Aorta (tissue), 5 donors: ENCODE data around the gene ARHGEF26. TPM values are rescaled to one million over a fixed set of nuclear protein-coding genes. Genes with fewer than 3 reads are reported as not detected.
A peak's percentile ranks its signal among the peaks of the same experiment; 100 is the strongest.

Experiments
- ATAC-seq: fragments of 200-7000 bp; cut with Tn5 transposase; one replicate; pipeline ENCODE4 v1.9.1; 2022; ENCODE audit warnings: moderate library complexity; ENCODE audit not compliant: low FRiP score
- DNase-seq, 2 donors: peaks; one replicate each; pipeline ENCODE4 v3.0.0-alpha.2; 2020
- H3K27ac ChIP-seq, 2 donors: one replicate each; pipeline ENCODE4 v1.5.1; 2013; ENCODE audit warnings: low read length in 2 of 2, mild to moderate bottlenecking in 2 of 2, moderate library complexity in 2 of 2, control low read depth in 1 of 2, inconsistent platforms in 1 of 2, low read depth in 1 of 2
- H3K27me3 ChIP-seq, 2 donors: one replicate each; pipeline ENCODE4 v1.6.1; 2013; ENCODE audit warnings: control low read depth in 1 of 2, low read length in 1 of 2, mild to moderate bottlenecking in 1 of 2, moderate library complexity in 1 of 2; ENCODE audit not compliant: insufficient read depth in 2 of 2, control insufficient read depth in 1 of 2
- H3K36me3 ChIP-seq, 2 donors: one replicate each; pipeline ENCODE4 v1.6.1; 2013; ENCODE audit warnings: control low read depth in 1 of 2, low read length in 1 of 2, mild to moderate bottlenecking in 1 of 2; ENCODE audit not compliant: insufficient read depth in 2 of 2, control insufficient read depth in 1 of 2
- H3K4me1 ChIP-seq, 2 donors: one replicate each; pipeline ENCODE4 v1.6.1; 2013; ENCODE audit warnings: low read length in 2 of 2, control low read depth in 1 of 2, mild to moderate bottlenecking in 1 of 2, moderate library complexity in 1 of 2; ENCODE audit not compliant: insufficient read depth in 2 of 2, control insufficient read depth in 1 of 2
- H3K4me3 ChIP-seq, 2 donors: one replicate each; pipeline ENCODE4 v1.5.1; 2013; ENCODE audit warnings: low read length in 2 of 2, control low read depth in 1 of 2, mild to moderate bottlenecking in 1 of 2
- H3K9me3 ChIP-seq: one replicate; pipeline ENCODE4 v1.6.1; 2013; ENCODE audit warnings: mild to moderate bottlenecking, low read length; ENCODE audit not compliant: control insufficient read depth
- WGBS, 2 donors: extraction: QIAGEN DNeasy Blood & Tissue Kit; methylation state at CpG; one replicate each; pipeline ENCODE4 v1.1.7; 2013; 5-methylcytosine and 5-hydroxymethylcytosine counted together
- intact Hi-C, 2 donors: fragments of 100-400 bp; cut with DNase I; formaldehyde crosslinking; loops; one replicate each; pipeline versions ENCODE4 v1.14.2 to v1.15.0; 2022
- polyA plus RNA-seq, 2 donors: library from polyadenylated mRNA; stranded (reverse); fragments of 200-250 nt; gene quantifications; one replicate each; pipeline ENCODE4 v1.2.3, GENCODE V29; 2013
- total RNA-seq, 2 donors: library from RNA; stranded (reverse); fragmentation: NEBNext Ultra II Directional; extraction: Animal tissue kit (Norgen Biotek cat#: 25700); gene quantifications; one replicate each; pipeline ENCODE4 v1.2.1, GENCODE V29; 2021
- donor health status: healthy with polysubstance abuse.
- donor health status: Bipolar disorder and iron deficiency.
- donor health status: DM: no; HTN: no; CAD: no.
- donor health status: DM: no; HTN: no; CAD: no.
- donor health status: DM: yes; HTN: yes; CAD: no.

ARHGEF26 gene
- total and polyA plus RNA-seq, 4 donors, result 16.4 to 31.5 (median 25.7) TPM

- peaks cover 0 to 2% of the 10 kb centered on the region in 2 donors for H3K36me3 ChIP-seq
- DNase-seq (no peak), ATAC-seq (no peak)
- intact Hi-C loops, result no loop called here
- WGBS, 2 donors, result 84 to 90% methylated on average over 1 of the region's 1 CpG
- no peak overlapping the region for H3K27ac ChIP-seq
- H3K4me1 ChIP-seq, result peaks cover 3 to 5% of the 10 kb centered on the region in 2 donors
- peaks cover 2% of the 10 kb centered on the region for H3K9me3 ChIP-seq
- no peak overlapping the region for H3K4me3 ChIP-seq
- H3K27me3 ChIP-seq, result no peaks in the 10 kb centered on the region
Observed at GRCh38 chr3:154177406-154177805, 56.2 kb downstream of the ARHGEF26 start.

GRCh38 chr3:154178172-154178571 lies 57.0 kb downstream of the ARHGEF26 start:
- DNase-seq, result no peak
- no peak for ATAC-seq
- Histone ChIP-seq H3K9me3 (peaks cover 2% of the 10 kb centered on the region), H3K36me3 (peaks cover 0 to 2% of the 10 kb centered on the region in 2 donors), H3K27ac (no peak overlapping the region), H3K4me1 (peaks cover 3 to 9% of the 10 kb centered on the region in 2 donors), H3K4me3 (no peak overlapping the region), H3K27me3 (no peaks in the 10 kb centered on the region)
- intact Hi-C loops, result no loop called here
- 79 to 87% methylated on average over 3 of the region's 3 CpGs for WGBS, 2 donors

GRCh38 chr3:154180836-154181691 lies 59.9 kb downstream of the ARHGEF26 start:
- no peak for DNase-seq
- H3K4me1 ChIP-seq, result peaks cover 3 to 9% of the 10 kb centered on the region in 2 donors
- no peak for ATAC-seq
- H3K4me3 ChIP-seq, result peak overlapping the region in 1 of 2 donors; percentile 26
- H3K9me3 ChIP-seq, result peaks cover 2% of the 10 kb centered on the region
- intact Hi-C loops, result loop anchor here in 1 of 2 donors (5.0 kb wide), 1 partner anchor 59 kb away; the partner anchor contains the start of gene ARHGEF26
- no peaks in the 10 kb centered on the region for H3K27me3 ChIP-seq
- peak overlapping the region; percentile 85 to 98 for H3K27ac ChIP-seq
- peaks cover 0 to 2% of the 10 kb centered on the region in 2 donors for H3K36me3 ChIP-seq
- WGBS, 2 donors, result 18 to 23% methylated on average over 10 of the region's 10 CpGs

- 93 to 94% methylated on average over 4 of the region's 4 CpGs for WGBS, 2 donors
- intact Hi-C loops, result loop anchor here in 1 of 2 donors (5.0 kb wide), 1 partner anchor 60 kb away; the partner anchor contains the start of gene ARHGEF26
Observed at GRCh38 chr3:154182322-154182922, 61.2 kb downstream of the ARHGEF26 start.

GRCh38 chr3:154182975-154183374 lies 61.8 kb downstream of the ARHGEF26 start:
- peaks cover 3 to 9% of the 10 kb centered on the region in 2 donors for H3K4me1 ChIP-seq
- peaks cover 0 to 2% of the 10 kb centered on the region in 2 donors for H3K36me3 ChIP-seq
- intact Hi-C loops, result loop anchor here in 1 of 2 donors (5.0 kb wide), 1 partner anchor 61 kb away; the partner anchor contains the start of gene ARHGEF26
- no peak overlapping the region for H3K4me3 ChIP-seq
- DNase-seq (no peak), ATAC-seq (no peak)
- H3K9me3 ChIP-seq, result peaks cover 2% of the 10 kb centered on the region
- H3K27me3 ChIP-seq, result no peaks in the 10 kb centered on the region
- H3K27ac ChIP-seq, result peak overlapping the region; percentile 80 to 95

More at GRCh38 chr3:154182322-154182922, 61.2 kb downstream of the ARHGEF26 start:
- ATAC-seq, result no peak
- Histone ChIP-seq H3K4me1 (peaks cover 3 to 9% of the 10 kb centered on the region in 2 donors), H3K4me3 (no peak overlapping the region), H3K36me3 (peaks cover 0 to 2% of the 10 kb centered on the region in 2 donors), H3K9me3 (peaks cover 2% of the 10 kb centered on the region), H3K27me3 (no peaks in the 10 kb centered on the region), H3K27ac (peak overlapping the region; percentile 80 to 93)
- no peak for DNase-seq

GRCh38 chr3:154184582-154184981 lies 63.4 kb downstream of the ARHGEF26 start:
- 92 to 94% methylated on average over 4 of the region's 4 CpGs for WGBS, 2 donors
- intact Hi-C loops, result loop anchor here in 1 of 2 donors (5.0 kb wide), 1 partner anchor 62 kb away; the partner anchor contains the start of gene ARHGEF26
- no peak overlapping the region for H3K4me3 ChIP-seq
- peaks cover 3 to 9% of the 10 kb centered on the region in 2 donors for H3K4me1 ChIP-seq
- ATAC-seq (no peak), DNase-seq (no peak)
- peak overlapping the region in 1 of 2 donors; percentile 50 for H3K27ac ChIP-seq
- H3K36me3 ChIP-seq, result peaks cover 0 to 2% of the 10 kb centered on the region in 2 donors
- H3K9me3 ChIP-seq, result no peaks in the 10 kb centered on the region
- H3K27me3 ChIP-seq, result no peaks in the 10 kb centered on the region

GRCh38 chr3:154188437-154188836 lies 67.2 kb downstream of the ARHGEF26 start:
- ATAC-seq (no peak), DNase-seq (no peak)
- H3K9me3 ChIP-seq, result peaks cover 2% of the 10 kb centered on the region
- intact Hi-C loops, result no loop called here
- H3K4me3 ChIP-seq, result no peak overlapping the region
- WGBS, 2 donors, result 60 to 81% methylated on average over 3 of the region's 3 CpGs
- H3K27ac ChIP-seq, result no peak overlapping the region
- no peaks in the 10 kb centered on the region for H3K27me3 ChIP-seq
- H3K4me1 ChIP-seq, result no peaks in the 10 kb centered on the region
- H3K36me3 ChIP-seq, result peaks cover 5% of the 10 kb centered on the region in 2 donors

- intact Hi-C loops, result no loop called here
- DNase-seq, result no peak
- H3K36me3 ChIP-seq, result peaks cover 5% of the 10 kb centered on the region in 2 donors
- no peaks in the 10 kb centered on the region for H3K4me1 ChIP-seq
- WGBS, 2 donors, result 86 to 88% methylated on average over 3 of the region's 3 CpGs
- H3K9me3 ChIP-seq, result peaks cover 2% of the 10 kb centered on the region
- no peak overlapping the region for H3K4me3 ChIP-seq
- H3K27ac ChIP-seq, result no peak overlapping the region
- no peaks in the 10 kb centered on the region for H3K27me3 ChIP-seq
- ATAC-seq, result no peak
Observed at GRCh38 chr3:154188846-154189245, 67.7 kb downstream of the ARHGEF26 start.
